SU-DHL-6 (cell line): ENCODE results near the gene LAGE3.

Source experiments
- H2AFZ ChIP-seq: fragments of 200-600 bp; sonication (generic); 2 replicates; pipeline ENCODE4 v1.6.1; 2014; ENCODE audit warnings: low read depth, mild to moderate bottlenecking, moderate library complexity, mixed read lengths, antibody characterized with exemption, low read length; ENCODE audit not compliant: severe bottlenecking
- H3F3A ChIP-seq: fragments of 200-600 bp; shearing (Covaris generic); 2 replicates; pipeline ENCODE4 v1.6.0; 2016; ENCODE audit warnings: antibody characterized with exemption, mild to moderate bottlenecking; ENCODE audit not compliant: insufficient read depth
- H3K27ac ChIP-seq: fragments of 200-600 bp; sonication (generic); 2 replicates; pipeline ENCODE4 v1.5.1; 2016; ENCODE audit warnings: low read depth, mild to moderate bottlenecking, low read length, moderate library complexity, mixed read lengths
- H3K27me3 ChIP-seq: fragments of 200-600 bp; sonication (generic), shearing (Covaris generic); 2 replicates; pipeline ENCODE4 v1.6.0; 2014; ENCODE audit warnings: mild to moderate bottlenecking, low read length
- H3K36me3 ChIP-seq: fragments of 200-600 bp; sonication (generic); 2 replicates; pipeline ENCODE4 v1.6.1; 2014; ENCODE audit warnings: mild to moderate bottlenecking, low read length, mixed read lengths
- H3K4me2 ChIP-seq: fragments of 300-600, 200-600 bp; shearing (Covaris generic), sonication (generic); 2 replicates; pipeline ENCODE4 v1.6.0; 2014; ENCODE audit warnings: low read length, low read depth, mild to moderate bottlenecking; ENCODE audit not compliant: poor library complexity, severe bottlenecking
- H3K4me3 ChIP-seq: fragments of 200-600 bp; sonication (generic); 2 replicates; pipeline ENCODE4 v1.5.1; 2014; ENCODE audit warnings: antibody characterized with exemption, low read length, mild to moderate bottlenecking, mixed read lengths; ENCODE audit not compliant: insufficient read depth, poor library complexity, severe bottlenecking
- H3K79me2 ChIP-seq: fragments of 200-600 bp; sonication (generic); 2 replicates; pipeline ENCODE4 v1.6.1; 2014; ENCODE audit warnings: mild to moderate bottlenecking, low read length, moderate library complexity; ENCODE audit not compliant: insufficient read depth
- H3K9ac ChIP-seq: fragments of 200-600 bp; sonication (generic); 2 replicates; pipeline ENCODE4 v1.7.0; 2014; ENCODE audit warnings: mild to moderate bottlenecking, low read length
- H3K9me2 ChIP-seq: fragments of 200-600 bp; sonication (generic); replicated peaks from 2 replicates; pipeline ENCODE4 v1.6.1; 2014; ENCODE audit warnings: low read length; ENCODE audit not compliant: insufficient read depth
- H3K9me3 ChIP-seq: fragments of 200-600 bp; sonication (generic); 2 replicates; pipeline ENCODE4 v1.6.1; 2014; ENCODE audit warnings: low read length, mixed read lengths; ENCODE audit not compliant: insufficient read depth
- H4K20me1 ChIP-seq: fragments of 200-600 bp; sonication (generic); 2 replicates; pipeline ENCODE4 v1.6.1; 2014; ENCODE audit warnings: low read depth, mild to moderate bottlenecking, antibody characterized with exemption, low read length, moderate library complexity, mixed read lengths
- CTCF ChIP-seq: fragments of 200-600 bp; sonication (generic); IDR thresholded peaks from one replicate; pipeline ENCODE4 v1.5.1; 2017; ENCODE audit warnings: antibody characterized with exemption, mild to moderate bottlenecking, low read length, moderate library complexity; ENCODE audit not compliant: insufficient read depth, poor library complexity, severe bottlenecking
- EZH2phosphoT487 ChIP-seq: fragments of 200-600 bp; sonication (generic), shearing (Covaris generic); conservative IDR thresholded peaks from 2 replicates; pipeline ENCODE4 v1.6.1; 2018; ENCODE audit warnings: mild to moderate bottlenecking, antibody characterized with exemption, low read length, moderate library complexity, mixed read lengths

Gene LAGE3

GRCh38 chrX:154519389-154519788 is 40.3 kb upstream of the LAGE3 start:
- TF ChIP-seq CTCF (no peak), EZH2phosphoT487 (no peak)

GRCh38 chrX:154517101-154517781 is 38.2 kb upstream of the LAGE3 start:
- Histone ChIP-seq H3K27ac (no peak overlapping the region), H3K4me3 (no peak overlapping the region), H2AFZ (no peak overlapping the region), H3K9me2 (no peaks in the 10 kb centered on the region), H3K9me3 (no peaks in the 10 kb centered on the region), H3F3A (no peaks in the 10 kb centered on the region), H3K9ac (no peak overlapping the region), H3K79me2 (no peaks in the 10 kb centered on the region), H3K27me3 (no peaks in the 10 kb centered on the region), H3K4me2 (no peak overlapping the region), H3K36me3 (no peaks in the 10 kb centered on the region), H4K20me1 (no peaks in the 10 kb centered on the region)
- TF ChIP-seq CTCF (no peak), EZH2phosphoT487 (no peak)

More at GRCh38 chrX:154519389-154519788, 40.3 kb upstream of the LAGE3 start:
- no peaks in the 10 kb centered on the region for H3K27me3 ChIP-seq
- no peaks in the 10 kb centered on the region for H3K79me2 ChIP-seq
- no peaks in the 10 kb centered on the region for H3K36me3 ChIP-seq
- H3K27ac ChIP-seq = no peak overlapping the region
- no peak overlapping the region for H3K9ac ChIP-seq
- no peak overlapping the region for H3K4me3 ChIP-seq
- no peak overlapping the region for H3K4me2 ChIP-seq
- H3F3A ChIP-seq = no peaks in the 10 kb centered on the region
- no peak overlapping the region for H2AFZ ChIP-seq
- H3K9me2 ChIP-seq = no peaks in the 10 kb centered on the region
- H3K9me3 ChIP-seq = no peaks in the 10 kb centered on the region
- H4K20me1 ChIP-seq = no peaks in the 10 kb centered on the region

GRCh38 chrX:154516656-154517100 is 37.6 kb upstream of the LAGE3 start:
- peak overlapping the region; percentile 38; the same call in 1 of the 2 replicates for H3K9ac ChIP-seq
- H2AFZ ChIP-seq = peak overlapping the region; percentile 8
- no peaks in the 10 kb centered on the region for H3F3A ChIP-seq
- H3K9me3 ChIP-seq = no peaks in the 10 kb centered on the region
- no peaks in the 10 kb centered on the region for H3K9me2 ChIP-seq
- H3K4me2 ChIP-seq = peak overlapping the region; percentile 60
- no peaks in the 10 kb centered on the region for H3K27me3 ChIP-seq
- H3K27ac ChIP-seq = no peak overlapping the region
- no peaks in the 10 kb centered on the region for H4K20me1 ChIP-seq
- peak overlapping the region; percentile 50 for H3K4me3 ChIP-seq
- no peaks in the 10 kb centered on the region for H3K36me3 ChIP-seq
- H3K79me2 ChIP-seq = no peaks in the 10 kb centered on the region
- TF ChIP-seq CTCF = no peak
- TF ChIP-seq EZH2phosphoT487 = no peak
